H1 (cell line): ENCODE measurements around the gene GALNTL6. TPM values are rescaled to one million over a fixed set of nuclear protein-coding genes. Genes with fewer than 3 reads are reported as not detected.

Experiments used
- CTCF ChIA-PET: fragments of 300-600 bp; sonication (Branson Sonifier 250); formaldehyde crosslinking; loops from one replicate; lab custom pipeline; 2021; ENCODE audit not compliant: partially characterized antibody; lab: Charles Lee
- POLR2A ChIA-PET: fragments of 300-600 bp; sonication (Branson Sonifier 250); formaldehyde crosslinking; loops from one replicate; lab custom pipeline; 2021; ENCODE audit warnings: inconsistent platforms; ENCODE audit not compliant: partially characterized antibody; lab: Charles Lee
- DNase-seq, 2 experiments: peaks; one replicate each; pipeline versions ENCODE4 v3.0.0 to v3.0.0-alpha.2; 2010 to 2022; ENCODE audit warnings: low spot score in 2 of 2, low read depth in 1 of 2, mixed read lengths in 1 of 2
- FAIRE-seq: peaks from 2 replicates; lab custom pipeline; 2011; peaks lifted over from hg19 to GRCh38; lab: Jason Lieb, UNC
- H2AFZ ChIP-seq: 2 replicates; pipeline ENCODE4 v1.8.1; 2012; ENCODE audit warnings: low read length, inconsistent platforms
- H2AK5ac ChIP-seq: 2 replicates; pipeline ENCODE4 v1.6.1; 2013; ENCODE audit warnings: low read depth, low read length
- H2BK120ac ChIP-seq: replicated peaks from 2 replicates; pipeline ENCODE3; 2013; ENCODE audit warnings: low read depth, low read length, inconsistent platforms
- H2BK12ac ChIP-seq: 2 replicates; pipeline ENCODE4 v1.6.1; 2013; ENCODE audit warnings: low read depth, low read length
- H2BK15ac ChIP-seq: 2 replicates; pipeline ENCODE4 v1.6.1; 2013; ENCODE audit warnings: low read length
- H2BK20ac ChIP-seq: 2 replicates; pipeline ENCODE4 v1.6.1; 2013; ENCODE audit warnings: low read length
- H2BK5ac ChIP-seq: 2 replicates; pipeline ENCODE4 v1.6.1; 2013; ENCODE audit warnings: low read depth, low read length
- H3K14ac ChIP-seq: 2 replicates; pipeline ENCODE4 v1.6.1; 2013; ENCODE audit warnings: inconsistent platforms; ENCODE audit not compliant: insufficient read length
- H3K18ac ChIP-seq: 2 replicates; pipeline ENCODE4 v1.6.1; 2013; ENCODE audit warnings: low read length; ENCODE audit errors: extremely low read depth
- H3K23ac ChIP-seq: 2 replicates; pipeline ENCODE4 v1.6.1; 2013; ENCODE audit warnings: inconsistent platforms; ENCODE audit not compliant: insufficient read length
- H3K23me2 ChIP-seq: 2 replicates; pipeline ENCODE4 v1.6.1; 2013; ENCODE audit warnings: low read depth, low read length
- H3K27ac ChIP-seq: 2 replicates; pipeline ENCODE4 v1.6.1; 2011; ENCODE audit warnings: low read depth, low read length, inconsistent platforms
- H3K27me3 ChIP-seq, 4 experiments: replicated peaks in 1 of 4; 1 replicate in 1 of 4; 2 replicates in 3 of 4; pipeline versions ENCODE4 v1.6.1 to v1.8.1; 2011 to 2013; ENCODE audit warnings: low read length in 3 of 4, mild to moderate bottlenecking in 3 of 4, inconsistent platforms in 2 of 4, mixed read lengths in 2 of 4, moderate library complexity in 1 of 4; ENCODE audit not compliant: control insufficient read depth in 3 of 4, insufficient read depth in 3 of 4; ENCODE audit errors: extremely low read depth in 1 of 4
- H3K36me3 ChIP-seq, 4 experiments: 2 replicates each; pipeline versions ENCODE4 v1.6.1 to v1.8.1; 2011 to 2013; ENCODE audit warnings: mild to moderate bottlenecking in 4 of 4, low read length in 3 of 4, moderate library complexity in 2 of 4, control low read depth in 1 of 4, inconsistent platforms in 1 of 4; ENCODE audit not compliant: insufficient read depth in 4 of 4, control insufficient read depth in 2 of 4
- H3K4ac ChIP-seq: replicated peaks from 2 replicates; pipeline ENCODE3; 2013; ENCODE audit warnings: low read length, low read depth, mixed read lengths, inconsistent platforms; ENCODE audit not compliant: insufficient read length
- H3K4me1 ChIP-seq, 4 experiments: replicated peaks in 1 of 4; 1 replicate in 1 of 4; 2 replicates in 3 of 4; pipeline versions ENCODE4 v1.6.1 to v1.8.1; 2011 to 2013; ENCODE audit warnings: low read length in 3 of 4, inconsistent platforms in 2 of 4, mixed read lengths in 1 of 4; ENCODE audit not compliant: insufficient read depth in 4 of 4, control insufficient read depth in 3 of 4
- H3K4me2 ChIP-seq, 2 experiments: 2 replicates each; pipeline versions ENCODE4 v1.6.1 to v1.8.1; 2011 to 2013; ENCODE audit warnings: low read depth in 2 of 2, low read length in 2 of 2, control low read depth in 1 of 2, inconsistent platforms in 1 of 2, mild to moderate bottlenecking in 1 of 2; ENCODE audit not compliant: insufficient read depth in 1 of 2
- H3K4me3 ChIP-seq, 4 experiments: fragments of 200-600, 300-600 bp in 1 of 4; sonication (generic), shearing (Covaris generic), sonication (Bioruptor Twin) in 1 of 4; 2 replicates each; pipeline versions ENCODE4 v1.5.1 to v1.8.1; 2011 to 2016; ENCODE audit warnings: low read length in 4 of 4, low read depth in 3 of 4, control low read depth in 2 of 4, inconsistent platforms in 2 of 4, mild to moderate bottlenecking in 2 of 4, mixed read lengths in 1 of 4, moderate library complexity in 1 of 4; ENCODE audit not compliant: insufficient read depth in 2 of 4; ENCODE audit errors: extremely low read depth in 1 of 4
- H3K56ac ChIP-seq: replicated peaks from 2 replicates; pipeline ENCODE3; 2013; ENCODE audit warnings: low read depth, mild to moderate bottlenecking, mixed read lengths, low read length, inconsistent platforms; ENCODE audit not compliant: insufficient read length
- H3K79me1 ChIP-seq: 2 replicates; pipeline ENCODE4 v1.6.1; 2013; ENCODE audit warnings: low read depth, low read length, control low read depth
- H3K79me2 ChIP-seq, 2 experiments: 2 replicates each; pipeline versions ENCODE4 v1.6.1 to v1.8.1; 2012 to 2013; ENCODE audit warnings: low read length in 2 of 2, mild to moderate bottlenecking in 2 of 2, inconsistent platforms in 1 of 2; ENCODE audit not compliant: insufficient read depth in 2 of 2, control insufficient read depth in 1 of 2
- H3K9ac ChIP-seq, 4 experiments: replicated peaks in 1 of 4; 1 replicate in 1 of 4; 2 replicates in 3 of 4; pipeline versions ENCODE4 v1.6.1 to v1.8.1; 2011 to 2013; ENCODE audit warnings: low read depth in 3 of 4, low read length in 3 of 4, control low read depth in 2 of 4, mild to moderate bottlenecking in 2 of 4, moderate library complexity in 2 of 4, inconsistent platforms in 1 of 4; ENCODE audit errors: extremely low read depth in 1 of 4
- H3K9me3 ChIP-seq, 2 experiments: 2 replicates each; pipeline versions ENCODE4 v1.6.1 to v1.8.1; 2012 to 2013; ENCODE audit warnings: mild to moderate bottlenecking in 2 of 2, moderate library complexity in 2 of 2, control low read depth in 1 of 2, inconsistent platforms in 1 of 2, low read depth in 1 of 2, low read length in 1 of 2, mixed read lengths in 1 of 2; ENCODE audit not compliant: insufficient read depth in 2 of 2
- H4K20me1 ChIP-seq, 2 experiments: replicated peaks in 1 of 2; 2 replicates each; pipeline versions ENCODE3 to v1.8.1; 2011 to 2013; ENCODE audit warnings: inconsistent platforms in 2 of 2, low read length in 2 of 2, mild to moderate bottlenecking in 1 of 2; ENCODE audit not compliant: insufficient read depth in 2 of 2, control insufficient read depth in 1 of 2
- H4K5ac ChIP-seq: 2 replicates; pipeline ENCODE4 v1.6.1; 2013; ENCODE audit warnings: low read length, low read depth, mixed read lengths, inconsistent platforms; ENCODE audit not compliant: insufficient read length
- H4K8ac ChIP-seq: 2 replicates; pipeline ENCODE4 v1.8.0; 2013; ENCODE audit warnings: mild to moderate bottlenecking, moderate library complexity, low read length, inconsistent platforms; ENCODE audit not compliant: insufficient read depth; ENCODE audit errors: extremely low read depth
- H4K91ac ChIP-seq: replicated peaks from 2 replicates; pipeline ENCODE3; 2013; ENCODE audit warnings: low read length, mixed read lengths, inconsistent platforms; ENCODE audit not compliant: insufficient read length
- CREB1 ChIP-seq: IDR thresholded peaks from 2 replicates; pipeline ENCODE4 v1.6.1; 2012; ENCODE audit warnings: inconsistent platforms
- WGBS, 2 experiments: shearing (Covaris generic) in 1 of 2; methylation state at CpG; one replicate each; pipeline versions ENCODE4 v1.1.6 to v1.1.7; 2013 to 2015; ENCODE audit warnings: low lambda C conversion rate in 2 of 2, mixed read lengths in 2 of 2, inconsistent platforms in 1 of 2, low coverage in 1 of 2, missing lambda C conversion rate in 1 of 2; ENCODE audit not compliant: insufficient replicate concordance in 2 of 2, insufficient coverage in 1 of 2, insufficient read length in 1 of 2; ENCODE audit errors: extremely low coverage in 1 of 2, missing lambda C conversion rate in 1 of 2; 5-methylcytosine and 5-hydroxymethylcytosine counted together
- polyA plus RNA-seq, 7 experiments: library from polyadenylated mRNA; depleted of rRNA in 3 of 7; stranded (reverse) in 5 of 7; unstranded in 2 of 7; fragments of >200 nt in 5 of 7; fragments of 200-250 nt in 2 of 7; gene quantifications; 1 replicate in 5 of 7; 2 replicates in 1 of 7; 4 replicates in 1 of 7; pipeline versions ENCODE4 v1.2.1 to v1.2.3, GENCODE V29; 2011 to 2013; ENCODE audit warnings: missing spikeins in 2 of 7, mixed read lengths in 2 of 7
- total RNA-seq: library from RNA; stranded (reverse); fragmentation: NEBNext Ultra II Directional; extraction: Animal tissue kit (Norgen Biotek cat#: 25700); gene quantifications from 2 replicates; pipeline ENCODE4 v1.2.1, GENCODE V29; 2021

The GALNTL6 gene
- total and polyA plus RNA-seq, 2 of the 8 experiments (the other 6 are each of a cell fraction or from before 2014, with no cell fraction given) = 0.03 to 0.32 TPM

DNA sequence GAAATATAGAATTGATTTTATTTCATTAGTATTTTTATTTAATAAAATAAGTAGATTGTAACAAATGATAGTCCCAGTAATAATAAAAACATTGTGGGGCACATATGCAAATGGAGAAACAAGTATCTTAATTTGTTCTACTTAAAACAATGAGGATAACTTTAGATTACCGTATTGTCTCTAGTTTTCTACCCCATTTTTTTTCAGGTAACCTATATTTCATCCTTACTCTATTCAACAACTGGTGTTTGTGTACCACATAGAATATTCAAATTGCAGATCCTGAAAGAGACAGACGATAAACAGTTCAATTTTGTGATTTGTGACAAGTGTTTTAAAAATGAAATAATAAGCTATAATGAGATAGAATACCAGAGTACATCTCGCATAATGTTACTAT, 671.8 kb downstream of the GALNTL6 start:
- Histone ChIP-seq H4K20me1 (no peaks in the 10 kb centered on the region), H2BK20ac (no peak overlapping the region), H3K36me3 (peaks cover 0 to 6% (median 0%) of the 10 kb centered on the region in 4 experiments; a peak in 2 of 8 replicates), H2BK15ac (no peak overlapping the region), H3K27ac (no peak overlapping the region), H3K4me2 (no peak overlapping the region), H3K79me2 (no peaks in the 10 kb centered on the region), H3K9me3 (peaks cover 8 to 16% of the 10 kb centered on the region in 2 experiments), H3K9ac (no peak overlapping the region), H4K5ac (no peak overlapping the region), H4K91ac (no peak overlapping the region), H3K23me2 (peaks cover 1% of the 10 kb centered on the region; the same call in 1 of the 2 replicates), H2BK120ac (no peak overlapping the region), H3K18ac (no peak overlapping the region), H3K56ac (no peak overlapping the region), H3K4me3 (no peak overlapping the region), H2BK5ac (no peak overlapping the region), H4K8ac (no peak overlapping the region), H3K14ac (no peak overlapping the region), H3K79me1 (no peaks in the 10 kb centered on the region), H2BK12ac (no peak overlapping the region), H3K27me3 (no peaks in the 10 kb centered on the region), H2AK5ac (no peak overlapping the region), H3K4ac (no peak overlapping the region), H2AFZ (no peak overlapping the region), H3K23ac (no peak overlapping the region), H3K4me1 (peaks cover 0 to 3% (median 0%) of the 10 kb centered on the region in 4 experiments; a peak in 1 of 7 replicates)
- no peak for DNase-seq
- WGBS, 2 experiments = 92% methylated on average over 3 of the region's 3 CpGs; no CpG with 5 or more reads in 1 of the 2 experiments
- ChIA-PET CTCF (no interaction called here), POLR2A (no interaction called here)
- FAIRE-seq = no peak
- TF ChIP-seq CREB1 = no peak
